Measurements from ENCODE around the gene ZIC2.

Gene ZIC2

GRCh38 chr13:99969919-99970650, 11.5 kb upstream of the ZIC2 start:
- no peak overlapping the region for H3K4me3 ChIP-seq (replicated peaks; ENCODE audit: low read depth, low read length)
- TF ChIP-seq, protein P1, sequence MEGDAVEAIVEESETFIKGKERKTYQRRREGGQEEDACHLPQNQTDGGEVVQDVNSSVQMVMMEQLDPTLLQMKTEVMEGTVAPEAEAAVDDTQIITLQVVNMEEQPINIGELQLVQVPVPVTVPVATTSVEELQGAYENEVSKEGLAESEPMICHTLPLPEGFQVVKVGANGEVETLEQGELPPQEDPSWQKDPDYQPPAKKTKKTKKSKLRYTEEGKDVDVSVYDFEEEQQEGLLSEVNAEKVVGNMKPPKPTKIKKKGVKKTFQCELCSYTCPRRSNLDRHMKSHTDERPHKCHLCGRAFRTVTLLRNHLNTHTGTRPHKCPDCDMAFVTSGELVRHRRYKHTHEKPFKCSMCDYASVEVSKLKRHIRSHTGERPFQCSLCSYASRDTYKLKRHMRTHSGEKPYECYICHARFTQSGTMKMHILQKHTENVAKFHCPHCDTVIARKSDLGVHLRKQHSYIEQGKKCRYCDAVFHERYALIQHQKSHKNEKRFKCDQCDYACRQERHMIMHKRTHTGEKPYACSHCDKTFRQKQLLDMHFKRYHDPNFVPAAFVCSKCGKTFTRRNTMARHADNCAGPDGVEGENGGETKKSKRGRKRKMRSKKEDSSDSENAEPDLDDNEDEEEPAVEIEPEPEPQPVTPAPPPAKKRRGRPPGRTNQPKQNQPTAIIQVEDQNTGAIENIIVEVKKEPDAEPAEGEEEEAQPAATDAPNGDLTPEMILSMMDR (IDR thresholded peaks at IDR 0.05; ENCODE audit: low read length, missing control alignments): no peak
- DNase-seq (ENCODE audit: low read depth): no peak

DNA sequence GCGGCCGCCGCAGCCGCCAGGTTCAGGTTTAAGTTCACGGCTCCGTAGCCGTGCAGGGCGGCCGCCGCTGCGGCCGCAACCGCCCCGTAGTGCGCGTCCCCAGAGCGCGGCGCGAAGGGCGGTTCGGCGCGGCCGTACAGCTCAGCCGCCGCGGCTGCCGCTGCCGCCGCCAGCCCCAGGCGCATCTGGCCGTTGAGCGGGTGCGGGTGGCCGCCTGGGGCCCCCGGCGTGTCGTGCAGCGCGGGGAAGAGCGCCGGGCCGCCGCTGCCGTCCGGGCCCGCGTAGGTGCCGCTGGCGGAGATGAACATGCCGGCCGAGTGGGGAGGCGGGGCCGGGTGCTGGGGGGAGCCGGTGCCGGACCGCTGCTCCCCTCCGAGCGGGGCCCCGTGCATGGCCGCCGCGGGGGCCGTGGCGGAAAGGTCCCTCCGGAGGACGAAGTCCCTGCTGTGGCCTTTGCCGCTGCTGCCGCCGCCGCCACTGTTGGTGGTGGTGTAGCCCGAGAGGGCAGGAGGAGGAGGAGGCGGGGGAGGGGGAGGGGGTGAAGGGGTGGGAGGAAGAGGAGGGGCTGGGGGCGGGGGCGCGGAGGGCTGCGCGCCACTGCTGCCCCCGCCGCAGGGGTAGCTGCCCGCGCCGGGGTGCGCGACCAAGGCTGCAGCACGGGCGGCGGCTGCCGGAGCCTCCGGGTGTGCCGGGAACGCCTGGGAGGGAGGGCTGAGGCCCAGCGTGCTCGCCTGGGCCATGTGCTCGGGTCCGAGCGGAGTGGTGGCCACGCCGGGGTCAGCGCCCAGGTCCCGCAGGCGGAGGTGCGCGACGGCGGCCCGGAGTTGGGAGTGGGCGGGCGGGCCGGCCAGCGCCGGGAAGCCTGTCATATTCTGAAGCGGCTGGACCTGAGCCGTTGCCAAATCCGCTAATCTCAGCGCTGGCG, 10.7 kb upstream of the ZIC2 start:
- TF ChIP-seq, protein P1 (IDR thresholded peaks at IDR 0.05; ENCODE audit: low read length, missing control alignments): no peak
- no peak overlapping the region for H3K4me3 ChIP-seq (replicated peaks; ENCODE audit: low read depth, low read length)
- DNase-seq (ENCODE audit: low read depth): no peak

GRCh38 chr13:99971576-99972189, 9.9 kb upstream of the ZIC2 start, which contains the start of gene ZIC5:
Gene ZIC5, minus strand, starts transcription at chr13:99971767. Its CDS starts 164 bp downstream, at chr13:99971603.
- DNase-seq (ENCODE audit: low read depth): no peak
- H3K4me3 ChIP-seq (replicated peaks; ENCODE audit: low read depth, low read length): no peak within 1 kb of the TSS
- TF ChIP-seq, protein P1 (IDR thresholded peaks at IDR 0.05; ENCODE audit: low read length, missing control alignments): no peak

- H3K4me3 ChIP-seq (replicated peaks; ENCODE audit: low read depth, low read length): no peak overlapping the region
- TF ChIP-seq, protein P1 (IDR thresholded peaks at IDR 0.05; ENCODE audit: low read length, missing control alignments): no peak
- DNase-seq (ENCODE audit: low read depth): no peak
Observed at GRCh38 chr13:99972190-99972731, 9.3 kb upstream of the ZIC2 start.

GRCh38 chr13:99973163-99973807, 8.3 kb upstream of the ZIC2 start:
- no peak overlapping the region for H3K4me3 ChIP-seq (replicated peaks; ENCODE audit: low read depth, low read length)
- TF ChIP-seq, protein P1 (IDR thresholded peaks at IDR 0.05; ENCODE audit: low read length, missing control alignments): no peak
- no peak for DNase-seq (ENCODE audit: low read depth)

DNA sequence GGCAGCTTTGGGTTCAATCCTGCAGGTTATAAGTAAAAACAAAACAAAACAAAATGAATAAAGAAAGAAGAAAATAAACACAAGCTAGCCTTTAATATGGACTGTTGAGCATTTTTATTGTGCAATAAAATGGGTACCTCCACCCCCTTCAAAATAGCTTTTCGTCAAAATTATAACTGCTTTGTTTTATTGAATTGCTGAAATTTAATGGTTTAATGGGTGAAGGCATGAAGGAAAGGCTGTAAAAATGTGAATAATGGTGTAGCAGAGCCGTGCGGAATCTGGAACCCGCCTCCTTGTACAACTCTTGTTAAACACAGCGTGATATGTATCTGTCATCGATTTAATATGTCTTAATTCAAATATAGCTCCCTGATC, 7.8 kb upstream of the ZIC2 start:
- TF ChIP-seq, protein P1 (IDR thresholded peaks at IDR 0.05; ENCODE audit: low read length, missing control alignments): no peak
- no peak for DNase-seq (ENCODE audit: low read depth)
- H3K4me3 ChIP-seq (replicated peaks; ENCODE audit: low read depth, low read length): no peak overlapping the region
